H9 (cell line): ENCODE measurements around the gene BHLHE23. TPM values are rescaled to one million over a fixed set of nuclear protein-coding genes. Genes with fewer than 3 reads are reported as not detected.

ENCODE experiments used
- DNase-seq: peaks from one replicate; pipeline ENCODE4 v3.0.0-alpha.2; 2017
- H2AFZ ChIP-seq: one replicate; pipeline ENCODE4 v1.6.1; 2013; ENCODE audit warnings: mild to moderate bottlenecking, low read length, control low read depth, moderate library complexity
- H2AK5ac ChIP-seq: 2 replicates; pipeline ENCODE4 v1.6.1; 2013; ENCODE audit warnings: low read length, control low read depth, mixed read lengths; ENCODE audit not compliant: insufficient read length
- H2BK120ac ChIP-seq: one replicate; pipeline ENCODE4 v1.6.1; 2013; ENCODE audit warnings: low read depth, mild to moderate bottlenecking, low read length, control low read depth, inconsistent platforms; ENCODE audit not compliant: poor library complexity, severe bottlenecking
- H2BK12ac ChIP-seq: 2 replicates; pipeline ENCODE4 v1.6.1; 2013; ENCODE audit warnings: low read length, control low read depth, mixed read lengths, low read depth; ENCODE audit not compliant: insufficient read length
- H2BK15ac ChIP-seq: 2 replicates; pipeline ENCODE4 v1.6.1; 2013; ENCODE audit warnings: low read depth, low read length, control low read depth
- H2BK20ac ChIP-seq: one replicate; pipeline ENCODE4 v1.6.1; 2013; ENCODE audit warnings: low read depth, mild to moderate bottlenecking, low read length, control low read depth, inconsistent platforms; ENCODE audit not compliant: poor library complexity, severe bottlenecking
- H2BK5ac ChIP-seq: 2 replicates; pipeline ENCODE4 v1.6.1; 2013; ENCODE audit warnings: low read length, control low read depth, mixed read lengths; ENCODE audit not compliant: insufficient read length
- H3K14ac ChIP-seq: 2 replicates; pipeline ENCODE4 v1.6.1; 2013; ENCODE audit warnings: low read length, control low read depth; ENCODE audit not compliant: insufficient read depth
- H3K18ac ChIP-seq: 2 replicates; pipeline ENCODE4 v1.6.1; 2013; ENCODE audit warnings: low read depth, mild to moderate bottlenecking, mixed read lengths, low read length, control low read depth; ENCODE audit not compliant: insufficient read length
- H3K23ac ChIP-seq: 2 replicates; pipeline ENCODE4 v1.6.1; 2013; ENCODE audit warnings: low read length, control low read depth, mixed read lengths, low read depth; ENCODE audit not compliant: insufficient read length
- H3K23me2 ChIP-seq: 2 replicates; pipeline ENCODE4 v1.6.1; 2013; ENCODE audit warnings: low read depth, mild to moderate bottlenecking, mixed read lengths, low read length, control low read depth; ENCODE audit not compliant: insufficient read length, poor library complexity, severe bottlenecking
- H3K27ac ChIP-seq: 2 replicates; pipeline ENCODE4 v1.5.1; 2013; ENCODE audit warnings: low read length, control low read depth, mixed read lengths, low read depth; ENCODE audit not compliant: insufficient read length
- H3K27me3 ChIP-seq: 2 replicates; pipeline ENCODE4 v1.6.1; 2013; ENCODE audit warnings: low read length, control low read depth, inconsistent platforms; ENCODE audit not compliant: insufficient read depth
- H3K4ac ChIP-seq: 2 replicates; pipeline ENCODE4 v1.6.1; 2013; ENCODE audit warnings: low read depth, mild to moderate bottlenecking, control low read depth, inconsistent platforms, low read length, moderate library complexity
- H3K4me1 ChIP-seq: 2 replicates; pipeline ENCODE4 v1.6.1; 2013; ENCODE audit warnings: low read length, control low read depth, inconsistent platforms; ENCODE audit not compliant: insufficient read depth
- H3K4me2 ChIP-seq: 2 replicates; pipeline ENCODE4 v1.6.1; 2013; ENCODE audit warnings: low read length, control low read depth, mixed read lengths; ENCODE audit not compliant: insufficient read length, insufficient read depth
- H3K56ac ChIP-seq: 2 replicates; pipeline ENCODE4 v1.6.1; 2013; ENCODE audit warnings: low read depth, mild to moderate bottlenecking, mixed read lengths, low read length, control low read depth; ENCODE audit not compliant: insufficient read length
- H3K79me1 ChIP-seq: 2 replicates; pipeline ENCODE4 v1.6.1; 2013; ENCODE audit warnings: low read depth, mild to moderate bottlenecking, moderate library complexity, low read length, control low read depth, inconsistent platforms; ENCODE audit not compliant: insufficient read depth, poor library complexity, severe bottlenecking
- H3K79me2 ChIP-seq: 2 replicates; pipeline ENCODE4 v1.6.1; 2013; ENCODE audit warnings: low read length, control low read depth, inconsistent platforms; ENCODE audit not compliant: insufficient read depth
- H3K9ac ChIP-seq: 2 replicates; pipeline ENCODE4 v1.6.1; 2013; ENCODE audit warnings: low read length, control low read depth, mixed read lengths; ENCODE audit not compliant: insufficient read length; ENCODE audit errors: extremely low read depth
- H3K9me3 ChIP-seq: one replicate; pipeline ENCODE4 v1.6.1; 2013; ENCODE audit warnings: low read depth, low read length, inconsistent platforms; ENCODE audit not compliant: control insufficient read depth
- H3T11ph ChIP-seq: one replicate; pipeline ENCODE4 v1.6.1; 2013; ENCODE audit warnings: mild to moderate bottlenecking, low read length, control low read depth, inconsistent platforms
- H4K20me1 ChIP-seq: one replicate; pipeline ENCODE4 v1.6.1; 2013; ENCODE audit not compliant: control insufficient read depth, insufficient read length, insufficient read depth
- H4K5ac ChIP-seq: 2 replicates; pipeline ENCODE4 v1.6.1; 2013; ENCODE audit warnings: low read depth, mild to moderate bottlenecking, mixed read lengths, low read length, control low read depth; ENCODE audit not compliant: insufficient read length
- H4K8ac ChIP-seq: replicated peaks from 2 replicates; pipeline ENCODE4 v1.6.1; 2013; ENCODE audit warnings: low read length, control low read depth, mixed read lengths, low read depth; ENCODE audit not compliant: insufficient read length
- H4K91ac ChIP-seq: 2 replicates; pipeline ENCODE4 v1.6.1; 2013; ENCODE audit warnings: low read depth, mild to moderate bottlenecking, moderate library complexity, mixed read lengths, low read length, control low read depth; ENCODE audit not compliant: insufficient read length
- H3K27ac Mint-ChIP-seq, 3 experiments: 2 replicates in 2 of 3; 3 replicates in 1 of 3; pipeline ENCODE4 v1.8.0; 2020 to 2021; ENCODE audit warnings: mixed read lengths in 3 of 3, mild to moderate bottlenecking in 1 of 3, moderate library complexity in 1 of 3
- H3K27me3 Mint-ChIP-seq: 2 replicates; pipeline ENCODE4 v1.8.0; 2021; ENCODE audit warnings: low read depth, mild to moderate bottlenecking, moderate library complexity, mixed read lengths
- H3K36me3 Mint-ChIP-seq, 3 experiments: 2 replicates in 2 of 3; 3 replicates in 1 of 3; pipeline ENCODE4 v1.8.0; 2020 to 2021; ENCODE audit warnings: low read depth in 3 of 3, mixed read lengths in 3 of 3; ENCODE audit not compliant: insufficient read depth in 1 of 3
- H3K4me1 Mint-ChIP-seq, 2 experiments: 2 replicates each; pipeline ENCODE4 v1.8.0; 2020; ENCODE audit warnings: mixed read lengths in 2 of 2
- H3K4me3 Mint-ChIP-seq, 2 experiments: 2 replicates in 1 of 2; 3 replicates in 1 of 2; pipeline ENCODE4 v1.8.0; 2020 to 2021; ENCODE audit warnings: mild to moderate bottlenecking in 2 of 2, mixed read lengths in 2 of 2, moderate library complexity in 1 of 2
- H3K9me3 Mint-ChIP-seq, 2 experiments: 2 replicates in 1 of 2; 3 replicates in 1 of 2; pipeline ENCODE4 v1.8.0; 2020; ENCODE audit warnings: mild to moderate bottlenecking in 2 of 2, mixed read lengths in 2 of 2, moderate library complexity in 1 of 2
- WGBS: extraction: QIAGEN DNeasy Blood & Tissue Kit; methylation state at CpG from one replicate; pipeline ENCODE4 v1.1.7; 2013; ENCODE audit warnings: missing lambda C conversion rate, low lambda C conversion rate, mixed read lengths; ENCODE audit not compliant: insufficient read length; ENCODE audit errors: extremely low coverage; 5-methylcytosine and 5-hydroxymethylcytosine counted together
- total RNA-seq: library from RNA; stranded (reverse); gene quantifications from 2 replicates; pipeline ENCODE4 v1.2.1, GENCODE V29; 2021
- TF ChIP-seq, protein P1 (sequence below): fragments of 200-600 bp; sonication (generic); conservative IDR thresholded peaks from 3 replicates; pipeline ENCODE4 v1.8.0; 2021; ENCODE audit warnings: antibody characterized with exemption, mild to moderate bottlenecking

Gene BHLHE23
- total RNA-seq, 1 experiment from 2014 or later: 0.35 TPM

DNA sequence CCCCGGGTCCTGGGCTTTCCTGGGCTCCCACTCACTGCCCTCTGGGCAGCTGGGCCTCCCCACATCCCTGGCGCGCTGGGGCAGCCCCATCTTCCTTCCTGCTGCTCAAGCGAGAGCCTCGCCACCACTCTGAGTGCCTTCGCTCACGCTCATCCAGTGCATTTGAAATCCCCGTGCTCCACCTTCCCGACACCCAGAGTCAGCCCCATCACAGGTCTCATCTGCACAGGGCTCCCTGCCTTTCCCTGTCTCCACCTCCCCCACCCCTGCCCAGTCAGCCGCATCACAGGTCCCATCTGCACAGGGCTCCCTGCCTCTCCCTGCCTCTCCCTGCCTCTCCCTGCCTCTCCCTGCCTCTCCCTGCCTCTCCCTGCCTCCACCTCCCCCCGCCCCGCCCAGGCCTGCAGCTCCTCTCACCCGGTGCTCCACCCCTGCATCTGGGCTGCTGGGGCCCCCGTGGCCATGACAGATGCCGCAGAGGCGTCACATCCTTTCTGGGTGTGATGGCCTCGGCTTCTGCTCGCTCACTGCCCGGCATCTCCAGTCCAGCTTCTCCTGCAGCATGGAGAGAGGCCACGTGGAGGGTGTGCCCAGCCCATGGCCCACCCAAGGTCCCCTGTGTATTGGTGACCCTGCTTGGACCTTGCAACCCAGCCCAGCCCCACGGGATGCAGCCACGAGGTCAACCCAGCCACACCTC is 9.0 kb upstream of the BHLHE23 start:
- no peak overlapping the region for H2BK5ac ChIP-seq
- no peak overlapping the region for H2BK12ac ChIP-seq
- H3K4ac ChIP-seq: no peak overlapping the region
- no peaks in the 10 kb centered on the region for H3K23me2 ChIP-seq
- H3K14ac ChIP-seq: no peak overlapping the region
- H3K27me3 ChIP-seq: no peaks in the 10 kb centered on the region
- peaks cover 48% of the 10 kb centered on the region for H3K27me3 Mint-ChIP-seq
- H3K18ac ChIP-seq: no peak overlapping the region
- H2BK15ac ChIP-seq: no peak overlapping the region
- H2AK5ac ChIP-seq: no peak overlapping the region
- no peak overlapping the region for H4K91ac ChIP-seq
- no peaks in the 10 kb centered on the region for H3K9me3 ChIP-seq
- no peaks in the 10 kb centered on the region; the same call in 1 of the 2 replicates for H3K4me1 ChIP-seq
- H3K27ac ChIP-seq: no peak overlapping the region
- H3K23ac ChIP-seq: no peak overlapping the region
- H2AFZ ChIP-seq: no peak overlapping the region
- DNase-seq: no peak
- H3K36me3 Mint-ChIP-seq: peaks cover 11 to 36% (median 13%) of the 10 kb centered on the region in 3 experiments
- no peak overlapping the region for H4K8ac ChIP-seq
- no CpG with 5 or more reads among the region's 22 CpGs for WGBS
- H3K79me1 ChIP-seq: no peaks in the 10 kb centered on the region
- H2BK120ac ChIP-seq: no peak overlapping the region
- TF ChIP-seq, protein P1, sequence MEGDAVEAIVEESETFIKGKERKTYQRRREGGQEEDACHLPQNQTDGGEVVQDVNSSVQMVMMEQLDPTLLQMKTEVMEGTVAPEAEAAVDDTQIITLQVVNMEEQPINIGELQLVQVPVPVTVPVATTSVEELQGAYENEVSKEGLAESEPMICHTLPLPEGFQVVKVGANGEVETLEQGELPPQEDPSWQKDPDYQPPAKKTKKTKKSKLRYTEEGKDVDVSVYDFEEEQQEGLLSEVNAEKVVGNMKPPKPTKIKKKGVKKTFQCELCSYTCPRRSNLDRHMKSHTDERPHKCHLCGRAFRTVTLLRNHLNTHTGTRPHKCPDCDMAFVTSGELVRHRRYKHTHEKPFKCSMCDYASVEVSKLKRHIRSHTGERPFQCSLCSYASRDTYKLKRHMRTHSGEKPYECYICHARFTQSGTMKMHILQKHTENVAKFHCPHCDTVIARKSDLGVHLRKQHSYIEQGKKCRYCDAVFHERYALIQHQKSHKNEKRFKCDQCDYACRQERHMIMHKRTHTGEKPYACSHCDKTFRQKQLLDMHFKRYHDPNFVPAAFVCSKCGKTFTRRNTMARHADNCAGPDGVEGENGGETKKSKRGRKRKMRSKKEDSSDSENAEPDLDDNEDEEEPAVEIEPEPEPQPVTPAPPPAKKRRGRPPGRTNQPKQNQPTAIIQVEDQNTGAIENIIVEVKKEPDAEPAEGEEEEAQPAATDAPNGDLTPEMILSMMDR: no peak
- H4K20me1 ChIP-seq: no peaks in the 10 kb centered on the region
- peaks cover 17 to 25% of the 10 kb centered on the region in 2 experiments for H3K4me1 Mint-ChIP-seq
- no peak overlapping the region for H3K56ac ChIP-seq
- H3K27ac Mint-ChIP-seq: no peak overlapping the region
- no peak overlapping the region for H3K4me2 ChIP-seq
- H3T11ph ChIP-seq: no peak overlapping the region
- peaks cover 32 to 34% of the 10 kb centered on the region in 2 experiments for H3K9me3 Mint-ChIP-seq
- H2BK20ac ChIP-seq: no peak overlapping the region
- no peaks in the 10 kb centered on the region for H3K79me2 ChIP-seq
- no peak overlapping the region for H4K5ac ChIP-seq
- no peak overlapping the region for H3K9ac ChIP-seq
- H3K4me3 Mint-ChIP-seq: peak overlapping the region in 1 of 2 experiments; percentile 46; a peak in 2 of 5 replicates
